ENCODE results near the gene PTPN11.

GRCh38 chr12:112486361-112486760 is 67.6 kb downstream of the PTPN11 start:
- no peak for TF ChIP-seq ZBTB33 (IDR thresholded peaks at IDR 0.05; ENCODE audit: extremely low read depth, insufficient replicate concordance, low read length)
- no peak for TF ChIP-seq YY1 (IDR thresholded peaks at IDR 0.05; ENCODE audit: extremely low read depth, insufficient replicate concordance, low read depth, low read length)
- TF ChIP-seq CTCF (IDR thresholded peaks at IDR 0.05 in 2 of 3, conservative IDR thresholded peaks at IDR 0.05 in 1 of 3; ENCODE audit: borderline replicate concordance in 1 of 3, insufficient read depth in 1 of 3, low read depth in 2 of 3, low read length in 2 of 3): no peak
- no peak for TF ChIP-seq EGR1 (IDR thresholded peaks at IDR 0.05; ENCODE audit: low read depth)
- no peak for TF ChIP-seq POLR2A (IDR thresholded peaks at IDR 0.05; ENCODE audit: borderline replicate concordance, extremely low read depth, insufficient read depth, insufficient read length)
- TF ChIP-seq POLR2AphosphoS5 (IDR thresholded peaks at IDR 0.05; ENCODE audit: low read depth, low read length): no peak
- TF ChIP-seq TCF7L2 (IDR thresholded peaks at IDR 0.05; ENCODE audit: borderline replicate concordance, extremely low read depth, insufficient read depth, insufficient read length): no peak
- TF ChIP-seq ZFX (IDR thresholded peaks at IDR 0.05): no peak
- no peak for TF ChIP-seq ZNF274 (IDR thresholded peaks at IDR 0.05; ENCODE audit: low read depth, low read length)
- TF ChIP-seq REST (IDR thresholded peaks at IDR 0.05; ENCODE audit: low read depth): no peak
- TF ChIP-seq FOSL1 (IDR thresholded peaks at IDR 0.05; ENCODE audit: low read depth): no peak
- TF ChIP-seq RAD21 (IDR thresholded peaks at IDR 0.05; ENCODE audit: low read depth): no peak
- TF ChIP-seq EZH2 (IDR thresholded peaks at IDR 0.05): no peak
- TF ChIP-seq EZH2phosphoT487 (IDR thresholded peaks at IDR 0.05; ENCODE audit: borderline replicate concordance): no peak

Measured in HCT116 (cell line).